A673 (cell line): ENCODE results near the gene M6PR.

ENCODE experiments used
- CTCF ChIP-seq: fragments of 300-800, 200-600 bp; sonication (generic); conservative IDR thresholded peaks from 2 replicates; pipeline ENCODE4 v1.5.1; 2017; ENCODE audit warnings: low read depth, mild to moderate bottlenecking, antibody characterized with exemption, low read length, moderate library complexity, mixed read lengths
- EZH2 ChIP-seq: fragments of 200-600 bp; sonication (generic); IDR thresholded peaks from 2 replicates; pipeline ENCODE4 v1.6.1; 2017; ENCODE audit warnings: borderline replicate concordance, low read depth, mild to moderate bottlenecking, mixed read lengths, antibody characterized with exemption, low read length; ENCODE audit not compliant: poor library complexity, severe bottlenecking

GRCh38 chr12:8936735-8937134 is 12.7 kb downstream of the M6PR start:
- TF ChIP-seq CTCF (no peak), EZH2 (no peak)
